ENCODE results near the gene DAGLB.

The DAGLB gene

GRCh38 chr7:6416516-6417145 lies 31.1 kb downstream of the DAGLB start:
- no peak for DNase-seq (ENCODE audit: low spot score)
- H3K27ac ChIP-seq (ENCODE audit: poor library complexity, severe bottlenecking), result no peak overlapping the region
- H3K4me1 ChIP-seq (ENCODE audit: insufficient read depth, poor library complexity, severe bottlenecking), result no peaks in the 10 kb centered on the region
- peaks cover 66% of the 10 kb centered on the region for H3K36me3 ChIP-seq (ENCODE audit: low read depth)
- H3K4me3 ChIP-seq (ENCODE audit: severe bottlenecking), result no peak overlapping the region
- H3K9me3 ChIP-seq (ENCODE audit: severe bottlenecking), result no peaks in the 10 kb centered on the region
- TF ChIP-seq, protein P1, sequence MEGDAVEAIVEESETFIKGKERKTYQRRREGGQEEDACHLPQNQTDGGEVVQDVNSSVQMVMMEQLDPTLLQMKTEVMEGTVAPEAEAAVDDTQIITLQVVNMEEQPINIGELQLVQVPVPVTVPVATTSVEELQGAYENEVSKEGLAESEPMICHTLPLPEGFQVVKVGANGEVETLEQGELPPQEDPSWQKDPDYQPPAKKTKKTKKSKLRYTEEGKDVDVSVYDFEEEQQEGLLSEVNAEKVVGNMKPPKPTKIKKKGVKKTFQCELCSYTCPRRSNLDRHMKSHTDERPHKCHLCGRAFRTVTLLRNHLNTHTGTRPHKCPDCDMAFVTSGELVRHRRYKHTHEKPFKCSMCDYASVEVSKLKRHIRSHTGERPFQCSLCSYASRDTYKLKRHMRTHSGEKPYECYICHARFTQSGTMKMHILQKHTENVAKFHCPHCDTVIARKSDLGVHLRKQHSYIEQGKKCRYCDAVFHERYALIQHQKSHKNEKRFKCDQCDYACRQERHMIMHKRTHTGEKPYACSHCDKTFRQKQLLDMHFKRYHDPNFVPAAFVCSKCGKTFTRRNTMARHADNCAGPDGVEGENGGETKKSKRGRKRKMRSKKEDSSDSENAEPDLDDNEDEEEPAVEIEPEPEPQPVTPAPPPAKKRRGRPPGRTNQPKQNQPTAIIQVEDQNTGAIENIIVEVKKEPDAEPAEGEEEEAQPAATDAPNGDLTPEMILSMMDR (IDR thresholded peaks at IDR 0.05; ENCODE audit: poor library complexity, severe bottlenecking), result no peak
- ATAC-seq (ENCODE audit: low read depth), result peak; percentile 20; the same call in 1 of the 3 replicates
- H3K27me3 ChIP-seq (ENCODE audit: insufficient read depth, poor library complexity, severe bottlenecking), result no peaks in the 10 kb centered on the region

DNA sequence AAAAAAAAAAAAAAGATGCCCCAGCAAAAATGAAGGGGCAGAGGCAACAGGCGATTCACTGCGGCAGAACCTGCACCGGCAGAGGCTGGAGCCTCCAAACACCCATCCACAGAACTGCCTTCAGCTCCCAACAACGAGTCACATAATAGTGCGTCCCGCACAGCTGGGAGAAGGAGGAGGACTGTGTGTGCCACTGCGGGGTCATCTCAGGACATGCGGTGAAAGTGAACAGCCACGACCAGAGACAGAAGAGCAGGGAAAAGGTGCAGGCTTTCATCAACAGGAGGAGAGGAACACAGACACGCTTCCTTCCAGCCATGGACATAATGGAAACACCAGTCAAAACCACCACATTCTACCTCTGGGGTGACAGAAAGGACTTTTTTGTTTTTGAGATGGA lies 34.1 kb downstream of the DAGLB start:
- Histone ChIP-seq H3K4me3 (ENCODE audit: severe bottlenecking) (no peak overlapping the region), H3K27ac (ENCODE audit: poor library complexity, severe bottlenecking) (no peak overlapping the region), H3K9me3 (ENCODE audit: severe bottlenecking) (no peaks in the 10 kb centered on the region), H3K36me3 (ENCODE audit: low read depth) (peaks cover 87% of the 10 kb centered on the region), H3K27me3 (ENCODE audit: insufficient read depth, poor library complexity, severe bottlenecking) (no peaks in the 10 kb centered on the region), H3K4me1 (ENCODE audit: insufficient read depth, poor library complexity, severe bottlenecking) (no peaks in the 10 kb centered on the region)
- no peak for DNase-seq (ENCODE audit: low spot score)
- TF ChIP-seq, protein P1 (IDR thresholded peaks at IDR 0.05; ENCODE audit: poor library complexity, severe bottlenecking), result no peak
- no peak for ATAC-seq (ENCODE audit: low read depth)

DNA sequence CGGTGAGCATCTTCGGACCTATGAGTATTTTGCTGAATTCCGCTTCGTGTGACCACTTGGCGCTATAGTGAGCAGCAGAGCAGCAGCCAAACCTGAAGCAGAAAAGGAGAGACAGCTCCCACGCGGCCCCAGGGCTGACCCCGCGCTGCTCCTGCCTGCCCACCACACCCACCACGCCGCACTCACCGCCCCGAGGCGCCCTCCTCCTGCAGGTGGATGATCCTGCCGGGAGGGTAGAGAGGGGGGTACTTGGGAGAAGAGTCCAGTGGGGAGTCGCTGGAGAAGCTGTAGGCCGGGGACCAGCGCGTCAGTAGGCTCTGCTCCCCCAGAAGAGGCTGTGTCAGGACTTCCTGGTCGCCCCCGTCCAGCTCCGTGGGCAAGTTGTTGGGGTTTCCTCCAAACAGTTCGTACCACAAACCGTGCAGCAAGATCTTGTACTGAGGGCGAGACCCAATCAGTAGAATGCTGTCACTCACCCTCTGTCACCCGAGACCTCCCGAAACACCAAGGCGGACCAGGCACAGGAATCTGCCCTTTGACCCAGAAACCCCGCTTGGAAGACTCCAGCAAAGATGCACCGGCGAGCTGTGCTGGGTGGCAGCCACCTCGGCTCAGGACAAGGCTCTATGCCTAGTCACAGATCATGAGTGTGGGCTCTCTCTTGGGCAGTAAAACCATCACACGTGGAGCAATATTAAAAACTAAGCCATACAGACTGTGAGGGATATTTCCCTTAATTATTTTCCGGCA lies 37.6 kb downstream of the DAGLB start:
- no peaks in the 10 kb centered on the region for H3K27me3 ChIP-seq (ENCODE audit: insufficient read depth, poor library complexity, severe bottlenecking)
- TF ChIP-seq, protein P1 (IDR thresholded peaks at IDR 0.05; ENCODE audit: poor library complexity, severe bottlenecking), result no peak
- H3K9me3 ChIP-seq (ENCODE audit: severe bottlenecking), result no peaks in the 10 kb centered on the region
- no peaks in the 10 kb centered on the region for H3K4me1 ChIP-seq (ENCODE audit: insufficient read depth, poor library complexity, severe bottlenecking)
- H3K4me3 ChIP-seq (ENCODE audit: severe bottlenecking), result no peak overlapping the region
- peaks cover 95% of the 10 kb centered on the region for H3K36me3 ChIP-seq (ENCODE audit: low read depth)
- H3K27ac ChIP-seq (ENCODE audit: poor library complexity, severe bottlenecking), result no peak overlapping the region
- DNase-seq (ENCODE audit: low spot score) (no peak), ATAC-seq (ENCODE audit: low read depth) (no peak; the same call in 2 of the 3 replicates)

DNA sequence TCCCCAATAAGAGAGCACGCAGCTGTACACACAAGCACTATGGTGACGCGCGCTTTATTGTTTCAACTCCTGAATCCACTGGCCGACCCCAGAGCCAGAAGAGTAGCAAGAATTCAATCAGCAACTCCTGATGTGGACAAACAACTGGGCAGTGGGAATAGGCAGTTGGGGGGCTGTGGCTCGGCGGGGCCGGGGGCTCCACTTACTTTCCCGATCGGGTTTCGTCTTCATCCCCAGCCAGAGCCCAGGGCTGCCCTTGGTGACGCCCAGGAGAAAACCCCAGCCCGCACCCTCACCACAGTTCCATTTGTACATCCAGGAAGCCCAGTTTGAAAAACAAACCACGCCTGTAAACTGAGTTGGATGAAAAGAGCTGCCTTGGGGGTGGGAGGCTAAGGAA lies 38.7 kb downstream of the DAGLB start:
- no peak overlapping the region for H3K4me3 ChIP-seq (ENCODE audit: severe bottlenecking)
- ATAC-seq (ENCODE audit: low read depth), result no peak
- peaks cover 2% of the 10 kb centered on the region for H3K4me1 ChIP-seq (ENCODE audit: insufficient read depth, poor library complexity, severe bottlenecking)
- no peaks in the 10 kb centered on the region for H3K9me3 ChIP-seq (ENCODE audit: severe bottlenecking)
- TF ChIP-seq, protein P1 (IDR thresholded peaks at IDR 0.05; ENCODE audit: poor library complexity, severe bottlenecking), result no peak
- H3K27ac ChIP-seq (ENCODE audit: poor library complexity, severe bottlenecking), result no peak overlapping the region
- no peaks in the 10 kb centered on the region for H3K27me3 ChIP-seq (ENCODE audit: insufficient read depth, poor library complexity, severe bottlenecking)
- no peak for DNase-seq (ENCODE audit: low spot score)
- peaks cover 94% of the 10 kb centered on the region for H3K36me3 ChIP-seq (ENCODE audit: low read depth)

- TF ChIP-seq, protein P1 (IDR thresholded peaks at IDR 0.05; ENCODE audit: poor library complexity, severe bottlenecking), result no peak
- Histone ChIP-seq H3K36me3 (ENCODE audit: low read depth) (peaks cover 94% of the 10 kb centered on the region), H3K27me3 (ENCODE audit: insufficient read depth, poor library complexity, severe bottlenecking) (no peaks in the 10 kb centered on the region), H3K27ac (ENCODE audit: poor library complexity, severe bottlenecking) (no peak overlapping the region), H3K4me1 (ENCODE audit: insufficient read depth, poor library complexity, severe bottlenecking) (peaks cover 13% of the 10 kb centered on the region), H3K4me3 (ENCODE audit: severe bottlenecking) (no peak overlapping the region), H3K9me3 (ENCODE audit: severe bottlenecking) (no peaks in the 10 kb centered on the region)
- ATAC-seq (ENCODE audit: low read depth) (no peak), DNase-seq (ENCODE audit: low spot score) (no peak)
Observed at GRCh38 chr7:6407434-6407833, 40.3 kb downstream of the DAGLB start.
